DMS114 treated with DMSO at 0.1 percent for 48 hours (cell line): ENCODE measurements around the gene CD52.

Experiments used
- DNase-seq: peaks from one replicate; lab custom pipeline; 2025; ENCODE audit not compliant: unreplicated experiment; lab: John Stamatoyannopoulos, UW

Gene CD52

DNA sequence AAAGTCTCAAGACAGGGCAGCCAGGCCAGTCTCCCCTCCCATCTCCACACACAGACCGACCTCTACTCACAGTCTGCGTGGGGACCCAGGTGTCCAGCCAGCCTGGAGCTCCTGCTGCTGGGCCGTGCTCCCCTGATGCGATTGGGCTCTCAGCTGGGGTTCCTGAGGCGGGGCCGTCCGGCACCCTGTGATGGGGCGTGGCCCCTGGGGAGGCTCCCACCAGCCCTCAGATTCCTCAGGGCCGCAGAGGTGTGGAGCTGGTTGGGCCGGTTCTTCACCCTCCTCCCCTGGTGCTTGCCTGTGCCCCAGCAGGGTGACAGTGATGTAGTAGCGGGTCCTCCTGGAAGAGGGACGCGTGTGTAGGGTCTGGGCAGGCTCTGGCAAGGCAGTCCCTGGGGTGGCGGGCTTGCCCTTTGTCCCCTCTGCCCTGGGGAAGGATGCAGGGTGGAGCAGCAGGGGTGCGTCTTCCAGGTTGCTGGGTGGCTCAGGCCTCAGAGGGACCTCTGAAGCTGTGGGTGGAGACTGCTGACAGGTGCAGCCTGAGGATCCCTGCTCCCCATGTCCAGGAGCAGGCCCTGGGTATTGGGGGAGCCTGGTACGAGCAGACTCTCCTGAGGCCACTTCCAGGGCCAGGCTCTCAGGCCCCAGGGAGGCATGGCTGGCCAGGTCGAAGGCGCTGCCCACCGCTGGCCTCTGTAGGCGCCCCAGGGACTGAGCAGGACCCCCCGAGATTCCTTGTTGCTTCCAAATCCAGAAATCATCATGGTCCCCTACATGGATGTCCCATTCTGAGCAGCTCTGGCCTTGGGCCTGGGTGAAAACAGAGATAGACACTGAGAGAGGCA, 36.4 kb downstream of the CD52 start, which contains the start of gene CRYBG2:
Gene CRYBG2, minus strand, starts transcription at position 155 of the 845 bp plus-strand sequence. CDS start 7,473 bp downstream, outside the sequence.
- no peak for DNase-seq

DNA sequence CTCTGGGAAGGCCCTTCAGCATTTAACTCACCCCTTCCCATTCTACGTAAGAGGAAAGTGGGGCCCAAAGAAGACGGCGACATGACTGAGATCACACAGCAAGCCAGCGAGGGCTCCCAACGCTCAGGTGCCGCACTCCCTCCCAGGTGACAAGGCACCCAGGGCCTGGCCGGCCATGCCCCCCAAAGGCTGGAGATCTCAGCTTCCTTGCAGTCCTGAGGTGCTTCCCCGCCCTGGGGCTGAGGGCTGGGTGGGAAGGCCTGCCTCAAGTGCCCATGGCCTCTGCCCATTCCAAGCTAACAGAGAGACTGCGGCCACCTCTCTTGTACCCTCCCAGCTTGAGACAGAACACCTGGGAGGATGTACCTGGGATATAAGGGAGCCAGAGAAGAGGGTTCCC, 37.2 kb downstream of the CD52 start:
- no peak for DNase-seq

DNA sequence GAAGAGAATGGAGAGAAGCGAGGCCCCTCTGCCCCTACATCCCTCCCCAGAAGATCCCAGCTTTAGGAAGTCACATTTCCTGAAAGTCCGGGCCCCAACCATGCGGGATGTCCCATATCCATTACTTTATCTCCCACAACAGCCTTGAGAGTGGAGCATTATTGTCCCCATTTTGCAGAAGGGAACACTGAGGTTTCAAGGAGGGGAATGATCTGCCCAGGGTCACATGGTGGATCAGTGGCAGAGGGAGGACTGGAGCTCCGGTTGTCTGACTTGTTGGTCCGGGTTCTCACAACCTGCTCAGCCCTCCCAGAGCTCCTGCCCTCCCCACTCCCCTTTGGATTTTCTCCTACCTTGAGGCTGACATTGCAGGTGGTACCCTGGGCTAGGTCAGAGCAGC, 38.3 kb downstream of the CD52 start:
- DNase-seq, result no peak

DNA sequence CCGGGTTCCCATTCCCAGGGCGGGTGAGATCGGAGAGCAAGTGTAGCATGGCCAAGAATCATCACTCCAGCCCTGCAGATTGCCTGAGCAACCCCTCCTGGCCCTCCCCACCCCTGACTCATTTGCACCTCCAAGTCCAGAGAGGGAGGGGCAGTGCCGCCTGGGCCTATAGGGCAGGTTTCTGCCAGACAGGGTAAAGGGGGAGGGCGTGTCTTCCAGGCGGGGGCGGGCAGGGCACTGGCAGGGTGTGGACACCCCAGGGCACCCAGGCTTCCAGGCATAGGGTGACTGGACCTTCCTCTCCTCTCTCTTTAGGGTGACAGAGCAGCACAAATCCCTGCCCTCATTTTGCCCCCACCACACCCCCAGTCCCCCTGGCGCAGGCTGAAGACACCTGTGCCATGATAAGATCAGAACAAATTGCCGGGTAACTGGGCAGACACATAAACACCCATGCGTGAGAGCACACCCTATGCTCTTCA, 39.4 kb downstream of the CD52 start:
- DNase-seq, result no peak

DNA sequence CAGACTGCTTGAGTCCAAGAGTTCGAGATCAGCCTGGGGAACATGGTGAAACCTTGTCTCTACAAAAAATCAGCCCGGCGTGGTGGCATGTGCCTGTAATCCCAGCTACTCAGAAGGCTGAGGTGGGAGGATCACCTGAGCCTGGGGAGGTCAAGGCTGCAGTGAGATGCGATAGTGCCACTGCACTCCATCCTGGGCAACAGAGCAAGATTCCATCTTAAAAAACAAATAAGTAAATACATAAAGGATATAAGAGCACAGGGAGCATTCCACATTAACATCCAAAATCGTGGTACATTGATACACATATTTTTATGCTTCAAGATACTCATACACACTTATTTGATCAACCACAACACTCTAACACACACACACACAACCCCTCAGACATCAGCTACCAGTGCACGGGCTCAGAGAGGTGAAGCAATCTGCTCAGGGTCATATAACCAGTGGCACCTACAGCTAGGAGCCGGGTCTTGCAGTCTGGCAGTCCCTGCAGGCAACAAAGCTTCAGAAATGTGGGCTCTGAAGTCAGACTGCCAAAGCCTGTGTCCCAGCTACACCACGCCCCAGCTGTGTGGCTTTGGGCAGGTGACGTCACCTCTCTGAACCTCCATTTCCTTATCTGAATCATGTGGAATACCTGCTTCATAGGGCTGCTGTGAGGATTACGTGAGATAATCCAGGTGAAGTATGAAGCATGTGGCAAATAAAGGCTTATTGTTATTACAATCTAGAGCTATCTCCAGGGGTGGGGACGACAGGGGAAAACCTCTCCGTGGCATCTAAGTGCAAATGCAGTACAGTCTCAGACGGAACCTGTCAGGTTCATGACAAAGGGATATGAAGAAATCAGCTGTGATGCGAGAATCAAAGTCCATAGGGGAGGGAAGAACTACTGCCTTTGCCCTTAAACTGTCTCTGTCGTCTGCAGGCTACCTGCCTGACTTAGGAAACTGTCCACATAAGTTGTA, 40.9 kb downstream of the CD52 start:
- no peak for DNase-seq

DNA sequence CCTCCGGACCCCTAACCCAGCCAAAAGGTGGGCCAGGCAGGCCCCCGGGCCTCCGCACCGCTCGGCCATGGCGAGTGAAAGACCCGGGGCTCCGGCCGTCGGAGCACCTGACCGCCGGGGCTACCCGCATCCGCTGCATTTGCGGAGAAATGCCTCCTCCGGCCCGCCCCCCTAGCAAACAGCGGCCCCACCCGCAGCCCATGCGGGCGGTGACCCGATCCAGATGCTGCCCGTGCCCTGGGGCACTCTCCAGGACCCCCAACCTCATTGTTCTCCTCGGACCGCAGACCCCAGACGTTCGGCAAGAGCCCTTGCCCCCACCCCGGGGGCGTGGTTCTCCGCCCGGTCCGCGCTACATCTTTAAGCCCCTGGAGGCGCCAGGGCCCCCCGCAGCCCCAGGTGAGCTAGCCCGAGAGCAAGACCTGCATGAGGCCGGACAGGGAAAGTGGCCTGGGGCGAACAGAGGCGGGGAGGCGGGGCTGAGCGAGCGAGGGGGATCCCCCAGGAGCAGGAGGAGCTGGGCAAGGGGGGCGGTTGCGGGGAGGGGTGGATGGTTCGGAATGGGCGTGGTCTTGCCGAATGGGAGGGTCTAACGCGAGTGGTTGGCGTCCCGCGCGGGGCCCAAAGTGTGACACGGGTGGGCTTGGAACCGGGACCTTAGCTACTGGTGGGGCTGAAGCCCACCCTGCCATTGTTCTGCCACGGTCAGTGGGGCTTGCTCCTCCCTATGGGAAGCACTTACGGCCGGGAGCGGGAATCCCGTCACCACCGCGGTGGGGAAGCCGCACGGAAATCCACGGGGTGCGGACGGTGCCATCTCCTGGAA, 42.4 kb downstream of the CD52 start:
- DNase-seq, result no peak

DNA sequence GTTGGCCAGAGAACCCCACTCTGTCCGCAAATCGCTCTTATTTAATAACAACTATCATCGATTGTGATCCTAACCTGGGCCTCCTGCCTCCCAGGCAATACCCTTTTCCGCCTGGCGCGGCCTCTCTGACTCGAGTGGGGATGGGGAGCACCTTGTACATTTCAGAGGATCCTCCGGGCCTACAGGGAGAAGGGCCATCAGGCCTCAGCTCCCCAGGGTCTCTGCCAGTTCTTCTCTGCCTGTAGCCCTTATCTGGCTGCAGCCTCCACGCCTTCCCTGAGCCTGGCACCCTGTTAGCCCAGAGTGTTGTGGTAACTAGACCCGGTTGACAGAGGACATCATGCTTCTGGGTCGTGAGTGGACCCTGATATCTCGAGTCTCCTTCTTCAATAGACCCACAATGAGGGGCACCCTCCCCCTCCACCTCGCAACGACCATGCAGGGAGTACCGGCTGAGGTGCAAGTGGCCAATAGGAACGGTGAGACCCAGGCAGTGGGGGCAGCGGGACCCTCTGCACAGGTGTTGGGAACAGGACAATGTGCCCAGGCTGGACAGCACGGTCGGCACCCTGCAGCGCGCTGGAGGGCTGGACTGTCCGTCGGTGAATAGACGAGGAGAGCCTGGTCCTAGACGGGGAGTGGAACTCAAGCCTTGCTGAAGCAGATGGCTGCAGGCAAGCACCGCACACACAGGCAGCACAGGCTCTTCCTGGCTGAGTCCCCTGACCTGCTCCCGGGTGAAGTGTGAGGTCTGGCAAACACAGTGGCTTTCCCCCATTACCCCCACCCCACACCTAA, 43.2 kb downstream of the CD52 start:
- DNase-seq, result no peak

DNA sequence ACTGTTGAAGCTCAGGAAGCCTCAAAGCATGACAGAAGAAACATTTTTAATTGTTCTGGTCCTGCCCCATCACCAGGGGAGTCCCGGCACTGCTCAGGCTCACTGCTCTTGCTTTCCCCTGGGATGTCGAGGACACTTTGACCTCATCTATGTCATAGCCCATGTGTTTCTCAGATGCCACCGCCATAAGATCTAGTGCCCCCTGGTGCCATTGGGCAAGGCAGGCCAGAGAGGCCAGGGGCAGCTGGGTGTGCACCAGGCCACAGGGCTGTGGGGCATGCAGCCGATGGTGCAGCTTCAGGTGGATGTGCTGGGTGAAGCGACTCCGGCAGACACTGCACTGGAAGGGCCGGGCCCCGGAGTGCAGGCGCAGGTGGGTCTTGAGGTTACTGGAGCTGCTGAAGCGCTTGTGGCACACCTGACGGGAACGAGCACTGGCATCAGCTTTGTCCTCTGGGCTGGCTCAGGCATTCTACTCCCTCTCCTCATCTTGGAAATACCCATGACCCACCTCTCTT, 43.9 kb downstream of the CD52 start:
- DNase-seq, result no peak

DNA sequence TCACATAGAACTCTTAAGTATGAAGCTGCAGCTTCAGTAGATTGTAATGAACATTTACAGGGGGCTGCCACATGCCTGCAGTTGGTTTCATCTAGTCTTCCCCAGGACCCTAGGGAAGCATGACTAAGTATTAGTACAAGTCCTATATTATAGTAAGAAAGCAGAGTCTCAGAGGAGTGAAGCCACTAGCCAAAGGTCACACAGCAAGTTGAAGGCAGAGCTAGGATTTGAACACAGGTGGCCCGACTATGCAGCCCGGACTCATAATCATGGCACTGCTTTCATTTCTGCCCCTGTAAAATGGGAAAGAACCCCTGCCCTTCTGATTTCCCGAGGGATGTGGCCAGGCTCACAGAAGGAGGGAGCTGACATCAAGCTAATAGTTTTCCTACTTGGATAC, 44.6 kb downstream of the CD52 start:
- DNase-seq, result no peak

DNA sequence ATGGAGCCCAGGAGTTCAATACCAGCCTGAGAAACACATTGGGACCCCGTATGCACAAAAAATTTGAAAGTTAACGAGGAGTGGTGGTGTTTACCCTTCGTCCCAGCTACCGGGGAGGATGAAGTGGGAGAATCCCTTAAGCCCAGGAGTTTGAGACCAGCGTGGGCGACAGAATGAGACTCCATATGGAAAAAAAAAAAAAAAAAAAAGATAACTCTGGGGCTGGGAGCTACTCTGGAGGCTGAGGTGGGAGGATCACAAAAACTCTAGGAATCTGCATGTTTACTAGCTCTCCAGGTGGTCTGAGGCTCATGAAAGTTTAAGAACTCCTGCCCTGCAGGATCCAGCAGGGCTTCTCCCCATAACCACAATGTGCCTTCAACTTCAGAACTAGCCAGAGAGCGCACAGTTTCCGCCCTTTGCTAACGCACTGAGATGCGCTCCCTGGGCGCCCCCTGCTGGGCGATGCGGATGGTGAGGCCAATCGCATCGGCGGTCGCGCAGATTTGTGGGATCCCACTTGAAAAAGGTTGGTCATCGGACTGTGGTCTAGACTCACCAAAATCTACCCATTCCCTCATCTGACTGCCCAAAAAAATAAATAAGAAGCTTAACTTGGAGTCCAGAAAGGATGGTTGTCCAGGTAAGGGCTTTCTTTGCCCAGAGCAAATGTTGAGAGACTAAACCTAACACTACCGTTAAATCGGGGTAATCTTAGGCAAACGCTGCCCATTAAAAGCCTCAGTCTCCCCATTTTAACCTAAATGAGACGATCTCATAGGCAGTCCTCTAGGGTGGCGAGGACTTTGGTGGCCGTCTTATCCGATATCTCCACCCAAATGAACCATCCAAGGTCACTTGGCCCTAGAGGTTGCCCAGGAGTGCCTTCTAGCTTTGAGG, 46.0 kb downstream of the CD52 start:
- peak; percentile 55 for DNase-seq

DNA sequence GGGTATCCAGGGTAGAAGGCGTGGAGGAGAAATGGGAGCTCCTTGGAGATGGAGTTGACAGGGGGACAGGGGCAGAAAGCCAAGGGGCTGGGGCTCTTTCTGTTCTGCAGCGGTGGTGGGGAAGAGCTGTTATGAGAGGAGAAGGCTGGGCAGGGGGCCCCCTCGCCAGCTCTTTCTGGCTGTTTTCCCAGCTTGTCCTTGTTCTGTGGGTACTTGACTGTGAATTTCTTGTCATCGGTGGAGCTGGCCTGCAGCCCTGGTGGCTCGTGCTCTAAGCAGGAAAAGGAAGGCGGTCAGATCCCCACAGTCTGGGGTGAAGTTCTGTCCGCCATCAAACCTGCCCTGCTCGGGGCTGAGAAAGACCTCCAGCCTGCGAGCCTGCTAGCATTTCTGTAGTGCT, 47.2 kb downstream of the CD52 start:
- no peak for DNase-seq

DNA sequence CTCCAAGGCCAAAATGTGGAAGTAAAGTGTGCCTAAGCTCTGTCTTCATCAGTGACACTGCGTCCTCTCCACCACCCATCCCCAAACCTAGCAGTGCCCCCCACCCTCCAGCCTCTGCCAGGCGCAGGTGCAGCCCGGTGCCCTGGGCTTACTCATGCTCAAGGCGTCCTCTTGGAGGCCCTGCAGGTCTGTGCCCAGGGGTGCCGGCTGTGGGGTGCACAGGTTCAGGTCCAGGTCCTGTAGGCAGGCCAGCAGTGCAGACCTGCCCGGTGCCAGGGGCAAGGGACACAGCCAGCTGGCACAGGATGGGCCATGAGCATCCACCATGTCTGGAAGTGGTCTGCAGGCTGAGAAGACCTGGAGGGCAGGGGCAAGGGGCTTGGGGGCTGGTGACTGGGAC, 49.7 kb downstream of the CD52 start:
- no peak for DNase-seq

DNA sequence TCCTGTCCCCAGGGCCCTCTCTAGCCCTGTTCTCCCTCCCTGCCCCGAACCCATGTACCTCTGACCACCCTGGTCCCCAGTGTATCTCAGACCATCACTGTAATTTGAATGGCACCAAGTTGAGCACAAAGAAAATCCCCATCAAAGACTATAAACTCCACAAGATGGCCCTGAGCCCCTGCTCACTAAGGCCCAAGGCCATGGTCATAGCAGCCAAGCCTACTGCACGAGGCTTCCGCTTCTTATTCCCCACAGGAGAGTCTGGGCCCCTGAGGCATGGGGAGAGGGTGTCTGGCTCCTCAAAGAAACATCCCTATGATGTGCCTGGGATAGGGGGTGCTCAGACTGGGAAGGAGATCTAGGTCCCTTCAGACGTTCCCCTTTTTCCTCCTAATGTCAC, 50.2 kb downstream of the CD52 start:
- no peak for DNase-seq

DNA sequence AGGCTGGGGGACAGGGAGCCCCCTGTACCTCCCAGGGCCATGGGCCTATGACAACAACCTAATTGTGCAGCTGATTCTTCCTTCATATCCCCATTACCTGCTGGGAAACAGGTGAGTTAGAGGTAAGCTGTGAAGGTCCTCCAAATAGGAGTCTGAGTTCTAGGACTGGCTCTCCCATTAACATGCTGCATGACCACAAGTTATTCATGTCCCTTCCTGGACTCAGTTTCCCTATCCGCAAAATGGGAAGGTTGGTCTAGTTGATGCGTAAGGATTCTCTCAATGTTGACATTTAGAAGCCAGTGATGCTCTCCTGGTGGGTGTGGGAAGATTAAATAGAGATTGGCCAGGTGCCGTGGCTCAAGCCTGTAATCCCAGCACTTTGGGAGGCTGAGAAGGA, 50.7 kb downstream of the CD52 start:
- no peak for DNase-seq
